Prostate gland (tissue), 2 donors: ENCODE results near the gene NPB.

Experiments
- POLR2A ChIP-seq: fragments of 450-650 bp; IDR thresholded peaks from one replicate; pipeline ENCODE4 v1.6.1; 2016; ENCODE audit warnings: antibody characterized with exemption, mild to moderate bottlenecking
- POLR2AphosphoS5 ChIP-seq: sonication (generic); formaldehyde crosslinking; IDR thresholded peaks from one replicate; pipeline ENCODE4 v1.6.1; 2017; ENCODE audit warnings: antibody characterized with exemption
- TF ChIP-seq, protein P1 (sequence below), 4 experiments: fragments of 200-600 bp in 2 of 4; fragments of 450-650 bp in 2 of 4; sonication (generic) in 2 of 4; IDR thresholded peaks; 1 replicate in 3 of 4; 2 replicates in 1 of 4; pipeline ENCODE4 v1.5.1; 2016 to 2019; ENCODE audit warnings: antibody characterized with exemption in 4 of 4, mild to moderate bottlenecking in 2 of 4, moderate library complexity in 2 of 4

GRCh38 chr17:81884520-81884919 is 17.5 kb upstream of the NPB start:
- TF ChIP-seq, protein P1, sequence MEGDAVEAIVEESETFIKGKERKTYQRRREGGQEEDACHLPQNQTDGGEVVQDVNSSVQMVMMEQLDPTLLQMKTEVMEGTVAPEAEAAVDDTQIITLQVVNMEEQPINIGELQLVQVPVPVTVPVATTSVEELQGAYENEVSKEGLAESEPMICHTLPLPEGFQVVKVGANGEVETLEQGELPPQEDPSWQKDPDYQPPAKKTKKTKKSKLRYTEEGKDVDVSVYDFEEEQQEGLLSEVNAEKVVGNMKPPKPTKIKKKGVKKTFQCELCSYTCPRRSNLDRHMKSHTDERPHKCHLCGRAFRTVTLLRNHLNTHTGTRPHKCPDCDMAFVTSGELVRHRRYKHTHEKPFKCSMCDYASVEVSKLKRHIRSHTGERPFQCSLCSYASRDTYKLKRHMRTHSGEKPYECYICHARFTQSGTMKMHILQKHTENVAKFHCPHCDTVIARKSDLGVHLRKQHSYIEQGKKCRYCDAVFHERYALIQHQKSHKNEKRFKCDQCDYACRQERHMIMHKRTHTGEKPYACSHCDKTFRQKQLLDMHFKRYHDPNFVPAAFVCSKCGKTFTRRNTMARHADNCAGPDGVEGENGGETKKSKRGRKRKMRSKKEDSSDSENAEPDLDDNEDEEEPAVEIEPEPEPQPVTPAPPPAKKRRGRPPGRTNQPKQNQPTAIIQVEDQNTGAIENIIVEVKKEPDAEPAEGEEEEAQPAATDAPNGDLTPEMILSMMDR (IDR thresholded peaks at IDR 0.05) = no peak
- TF ChIP-seq POLR2A (no peak), POLR2AphosphoS5 (no peak)
